Choroid plexus epithelial cell (primary cell): ENCODE measurements around the gene HOXB4.

Experiments
- DNase-seq: peaks from one replicate; pipeline ENCODE4 v3.0.0-alpha.2; 2010; ENCODE audit warnings: low read depth
- H3K4me3 ChIP-seq: 2 replicates; pipeline ENCODE4 v1.5.1; 2011; ENCODE audit warnings: low read depth, mild to moderate bottlenecking, control low read depth, low read length, moderate library complexity
- CTCF ChIP-seq: conservative IDR thresholded peaks from 2 replicates; pipeline ENCODE4 v1.5.1; 2011; ENCODE audit warnings: low read depth, mild to moderate bottlenecking, control low read depth, inconsistent platforms, low read length, moderate library complexity

Gene HOXB4

DNA sequence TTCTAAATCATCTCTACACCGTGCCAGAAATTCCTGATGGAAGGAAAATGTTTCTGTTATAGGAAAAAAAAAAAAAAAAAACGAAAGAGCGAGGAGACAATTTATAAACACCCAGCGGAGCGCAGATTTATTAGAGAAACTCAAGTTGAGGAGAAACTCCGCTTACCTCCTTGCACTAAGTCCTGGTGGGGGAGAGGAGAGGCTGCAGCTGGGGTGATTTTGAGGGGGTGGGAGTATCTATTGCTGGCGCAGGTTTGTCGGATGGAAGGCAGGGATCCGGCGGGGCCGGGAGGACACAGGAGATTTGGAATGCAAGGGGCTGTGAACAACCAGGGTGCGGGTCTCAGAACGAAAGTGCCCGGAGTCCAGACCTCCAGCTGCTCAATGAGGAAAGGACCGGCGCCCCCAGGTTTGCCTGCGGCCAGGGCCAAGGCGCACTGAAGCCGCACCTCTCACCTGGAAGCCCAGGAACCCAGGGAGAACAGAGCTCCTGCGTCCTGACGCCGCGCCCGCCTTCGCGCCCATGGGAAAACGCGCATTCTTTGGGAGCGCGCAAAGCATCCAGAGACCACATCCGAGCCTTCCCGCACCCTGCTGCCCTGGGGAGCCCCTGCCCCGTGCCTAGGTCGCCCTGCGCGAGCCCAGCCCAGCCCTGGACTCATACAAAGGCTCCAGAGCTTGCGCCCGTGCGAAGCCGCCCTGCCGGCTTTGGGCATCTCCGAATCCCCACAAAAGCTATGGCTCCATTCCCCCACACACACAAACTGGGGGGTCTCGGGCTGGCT, 39.5 kb upstream of the HOXB4 start:
- no peak overlapping the region for H3K4me3 ChIP-seq
- no peak for DNase-seq
- TF ChIP-seq CTCF: no peak

DNA sequence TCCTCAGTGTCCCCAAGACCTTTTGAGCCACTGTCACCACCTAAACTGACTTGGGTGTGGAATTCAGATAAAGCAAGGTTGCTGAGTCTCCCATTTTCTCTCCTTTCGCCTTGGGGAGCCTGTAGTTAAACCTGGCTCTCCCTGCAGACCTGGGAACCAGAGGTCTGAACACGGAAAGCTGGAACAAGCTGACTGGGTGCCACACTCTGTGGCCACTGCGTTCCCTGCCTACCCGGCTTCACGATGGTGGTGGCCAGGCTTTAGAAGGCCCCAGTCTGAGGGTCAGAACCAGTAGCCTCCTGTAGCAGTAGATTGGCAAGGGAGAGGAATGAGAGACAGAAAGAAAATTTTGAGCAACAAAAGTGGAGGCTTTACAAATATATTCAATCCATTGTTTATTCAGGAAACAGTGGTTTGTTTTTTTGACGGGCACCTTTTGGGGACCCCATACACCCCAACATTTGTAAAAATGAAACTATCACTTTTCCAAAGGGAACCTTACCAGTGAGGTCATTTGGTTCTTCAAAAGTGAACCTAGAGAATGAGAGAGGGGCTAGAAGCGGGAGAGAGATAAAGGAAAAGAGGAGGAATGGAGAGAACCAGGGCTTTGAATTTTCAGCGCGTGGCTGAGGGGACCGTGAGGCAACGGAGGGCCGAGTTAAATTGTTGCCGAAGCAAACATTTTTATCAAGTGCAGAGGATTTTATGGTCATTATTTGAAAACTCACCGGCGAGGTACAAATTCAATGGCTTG, 38.7 kb upstream of the HOXB4 start:
- no peak overlapping the region for H3K4me3 ChIP-seq
- DNase-seq: no peak
- no peak for TF ChIP-seq CTCF

- no peak overlapping the region for H3K4me3 ChIP-seq
- DNase-seq: no peak
- no peak for TF ChIP-seq CTCF
Measured at GRCh38 chr17:48615963-48616716, 38.0 kb upstream of the HOXB4 start.

DNA sequence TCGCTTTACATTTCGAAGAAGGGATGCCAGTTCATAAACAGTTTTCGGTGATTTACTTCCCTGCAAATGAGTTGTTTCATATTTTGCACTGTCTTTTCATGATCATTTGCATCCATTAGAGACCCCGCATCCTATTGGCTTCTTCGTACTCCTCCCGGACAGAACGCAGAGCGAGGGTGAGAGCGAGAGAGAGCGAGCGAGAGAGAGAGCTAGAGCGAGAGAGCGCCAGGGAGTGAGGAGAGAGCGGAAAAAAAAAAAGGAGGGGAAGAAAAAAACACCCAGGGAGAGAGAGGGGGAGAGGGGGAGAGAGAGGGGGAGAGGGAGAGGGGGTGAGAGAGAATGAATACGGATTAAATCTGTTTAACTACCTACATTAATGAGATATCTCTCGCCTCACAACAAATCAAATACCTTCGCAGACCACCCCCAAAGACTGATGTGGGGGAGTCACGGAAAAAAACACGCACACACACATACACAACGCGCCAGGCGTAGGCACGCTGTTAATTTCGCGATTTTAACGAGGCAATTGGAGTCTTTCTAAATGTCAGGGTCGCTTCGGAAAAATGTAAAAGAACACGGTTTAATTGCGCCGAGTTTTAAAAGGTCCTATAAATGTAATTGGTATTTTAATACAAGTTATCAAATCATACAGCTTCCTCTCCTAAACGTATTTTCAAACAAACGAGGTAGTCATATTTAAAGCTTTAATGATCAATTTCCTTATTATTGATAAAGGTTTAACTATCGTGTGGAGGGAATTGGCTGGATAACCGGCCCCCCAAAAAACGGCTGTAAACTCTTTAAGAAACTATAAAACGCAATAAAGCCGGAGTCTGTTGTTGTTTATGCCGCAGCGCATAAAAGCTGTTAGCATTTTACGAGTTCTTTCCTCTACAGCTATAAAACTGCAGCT, 37.2 kb upstream of the HOXB4 start, which contains the start of gene HOXB8:
Gene HOXB8, minus strand, starts transcription at position 246 of the 916 bp plus-strand sequence. CDS start 588 bp downstream, outside the sequence.
- no peak for DNase-seq
- no peak for TF ChIP-seq CTCF
- no peak within 1 kb of the TSS for H3K4me3 ChIP-seq

GRCh38 chr17:48613862-48614694, 35.9 kb upstream of the HOXB4 start:
- DNase-seq: no peak

More at GRCh38 chr17:48613862-48614694, 35.9 kb upstream of the HOXB4 start:
- no peak overlapping the region for H3K4me3 ChIP-seq
- TF ChIP-seq CTCF: no peak
